Body of pancreas (tissue), 4 donors: ENCODE results near the gene USP32.
"Not testable (repeated sequence)": the region's sequence is repeated elsewhere in the genome, so short reads cannot be mapped to it uniquely, and the experiment has no call there.

Experiments
- CTCF ChIP-seq, 7 experiments: fragments of 450-650 bp in 4 of 7; fragments of 200-600 bp in 3 of 7; sonication (generic) in 3 of 7; IDR thresholded peaks; one replicate each; pipeline ENCODE4 v1.5.1; 2016 to 2019; ENCODE audit warnings: antibody characterized with exemption in 7 of 7
- POLR2A ChIP-seq, 3 donors: fragments of 450-650 bp; IDR thresholded peaks; one replicate each; pipeline ENCODE4 v1.6.1; 2016; ENCODE audit warnings: antibody characterized with exemption in 3 of 3, mild to moderate bottlenecking in 2 of 3

DNA sequence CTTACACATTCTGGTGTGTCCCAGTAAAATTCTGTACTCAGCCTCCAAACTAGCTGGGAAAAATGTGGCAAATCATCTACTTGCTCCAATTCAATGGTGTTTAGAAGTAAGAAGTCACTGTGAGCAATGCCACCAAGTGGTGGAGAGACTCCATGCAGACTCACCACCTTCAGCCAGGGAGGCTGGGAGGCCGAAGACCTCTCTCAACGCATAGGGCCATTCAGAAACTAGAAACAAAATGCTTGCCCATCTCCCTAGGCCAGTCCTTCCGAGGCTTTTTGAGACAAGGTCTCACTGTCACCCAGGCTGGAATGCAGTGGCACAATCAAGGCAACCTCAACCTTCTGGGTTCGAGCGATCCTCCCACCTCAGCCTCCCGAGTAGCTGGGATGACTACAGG is 217.2 kb downstream of the USP32 start:
- TF ChIP-seq CTCF (IDR thresholded peaks at IDR 0.05), result peak in 6 of 7 experiments; percentile 19 to 57 (median 39)
- TF ChIP-seq POLR2A (IDR thresholded peaks at IDR 0.05), result not testable (repeated sequence)
